ENCODE results near the gene ARAP2. TPM values are rescaled to one million over a fixed set of nuclear protein-coding genes. Genes with fewer than 3 reads are reported as not detected.

The ARAP2 gene
- total RNA-seq, 1 experiment from 2014 or later = 13.6 TPM

GRCh38 chr4:36072529-36072928, 171.8 kb downstream of the ARAP2 start:
- H4K20me1 ChIP-seq (ENCODE audit: insufficient read depth) = no peaks in the 10 kb centered on the region
- ChIA-PET RAD21 (ENCODE audit: low non-redundant PET in 1 of 2, low total read pairs in 2 of 2, uncharacterized antibody in 2 of 2, unreplicated experiment in 2 of 2) (no interaction called here), CTCF (no interaction called here), POLR2A (no interaction called here)
- H3K79me2 ChIP-seq (ENCODE audit: insufficient read depth, low read length) = no peaks in the 10 kb centered on the region
- no peaks in the 10 kb centered on the region for H3K9me2 ChIP-seq (ENCODE audit: insufficient read depth)
- intact Hi-C loops (cut with micrococcal nuclease) = no loop called here
- TF ChIP-seq, protein P1, sequence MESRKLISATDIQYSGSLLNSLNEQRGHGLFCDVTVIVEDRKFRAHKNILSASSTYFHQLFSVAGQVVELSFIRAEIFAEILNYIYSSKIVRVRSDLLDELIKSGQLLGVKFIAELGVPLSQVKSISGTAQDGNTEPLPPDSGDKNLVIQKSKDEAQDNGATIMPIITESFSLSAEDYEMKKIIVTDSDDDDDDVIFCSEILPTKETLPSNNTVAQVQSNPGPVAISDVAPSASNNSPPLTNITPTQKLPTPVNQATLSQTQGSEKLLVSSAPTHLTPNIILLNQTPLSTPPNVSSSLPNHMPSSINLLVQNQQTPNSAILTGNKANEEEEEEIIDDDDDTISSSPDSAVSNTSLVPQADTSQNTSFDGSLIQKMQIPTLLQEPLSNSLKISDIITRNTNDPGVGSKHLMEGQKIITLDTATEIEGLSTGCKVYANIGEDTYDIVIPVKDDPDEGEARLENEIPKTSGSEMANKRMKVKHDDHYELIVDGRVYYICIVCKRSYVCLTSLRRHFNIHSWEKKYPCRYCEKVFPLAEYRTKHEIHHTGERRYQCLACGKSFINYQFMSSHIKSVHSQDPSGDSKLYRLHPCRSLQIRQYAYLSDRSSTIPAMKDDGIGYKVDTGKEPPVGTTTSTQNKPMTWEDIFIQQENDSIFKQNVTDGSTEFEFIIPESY (IDR thresholded peaks at IDR 0.05; ENCODE audit: extremely low read depth, insufficient replicate concordance, low read length) = no peak
- TF ChIP-seq ZNF274 (IDR thresholded peaks at IDR 0.05; ENCODE audit: low read depth, low read length) (no peak), JUND (IDR thresholded peaks at IDR 0.05) (no peak), RAD21 (IDR thresholded peaks at IDR 0.05; ENCODE audit: low read depth) (no peak), CEBPB (IDR thresholded peaks at IDR 0.05; ENCODE audit: low read depth) (no peak), SIN3A (IDR thresholded peaks at IDR 0.05; ENCODE audit: low read depth) (no peak), EZH2 (IDR thresholded peaks at IDR 0.05) (no peak), CBX3 (IDR thresholded peaks at IDR 0.05; ENCODE audit: low read depth) (no peak), SRF (IDR thresholded peaks at IDR 0.05; ENCODE audit: low read depth) (no peak), MAX (IDR thresholded peaks at IDR 0.05) (no peak), EGR1 (IDR thresholded peaks at IDR 0.05; ENCODE audit: low read depth) (no peak), POLR2A (IDR thresholded peaks at IDR 0.05; ENCODE audit: borderline replicate concordance, extremely low read depth, insufficient read depth, insufficient read length) (no peak), POLR2AphosphoS5 (IDR thresholded peaks at IDR 0.05; ENCODE audit: low read depth, low read length) (no peak), ZFX (IDR thresholded peaks at IDR 0.05) (no peak), TCF7L2 (IDR thresholded peaks at IDR 0.05; ENCODE audit: borderline replicate concordance, extremely low read depth, insufficient read depth, insufficient read length) (no peak), CTCF (IDR thresholded peaks at IDR 0.05 in 2 of 3, conservative IDR thresholded peaks at IDR 0.05 in 1 of 3; ENCODE audit: borderline replicate concordance in 1 of 3, insufficient read depth in 1 of 3, low read depth in 2 of 3, low read length in 2 of 3) (no peak)
- TF ChIP-seq, protein P2, sequence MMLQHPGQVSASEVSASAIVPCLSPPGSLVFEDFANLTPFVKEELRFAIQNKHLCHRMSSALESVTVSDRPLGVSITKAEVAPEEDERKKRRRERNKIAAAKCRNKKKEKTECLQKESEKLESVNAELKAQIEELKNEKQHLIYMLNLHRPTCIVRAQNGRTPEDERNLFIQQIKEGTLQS (IDR thresholded peaks at IDR 0.05) = no peak
- no peak overlapping the region for H2AFZ ChIP-seq (ENCODE audit: low read depth, low read length, poor library complexity, severe bottlenecking)
- H3K9me3 ChIP-seq (ENCODE audit: control insufficient read depth in 1 of 2, insufficient read depth in 1 of 2, low read depth in 1 of 2, low read length in 2 of 2) = no peaks in the 10 kb centered on the region
- no peak overlapping the region for H3K4me3 ChIP-seq (replicated peaks in 1 of 2; ENCODE audit: low read depth in 1 of 2, low read length in 2 of 2)
- H3K36me3 ChIP-seq (ENCODE audit: control insufficient read depth in 1 of 2, insufficient read depth in 2 of 2, low read length in 2 of 2) = no peaks in the 10 kb centered on the region
- no peak overlapping the region for H3K4me2 ChIP-seq (ENCODE audit: low read length)
- no peaks in the 10 kb centered on the region for H3K27me3 ChIP-seq (ENCODE audit: insufficient read depth, low read length)
- no TSS peak for BruUV-seq (replicated peaks)
- H3K9ac ChIP-seq (ENCODE audit: low read length) = no peak overlapping the region
- DNase-seq (ENCODE audit: low read depth, low spot score) = no peak
- H3K27ac ChIP-seq (ENCODE audit: low read depth, low read length) = no peak overlapping the region
- no peaks in the 10 kb centered on the region for H3K4me1 ChIP-seq (ENCODE audit: control insufficient read depth in 1 of 2, insufficient read depth in 2 of 2, low read length in 2 of 2)
- ATAC-seq = no peak

All from HCT116 (cell line).